Stimulated activated CD4-positive, alpha-beta T cell treated with anti-CD3 and anti-CD28 coated beads, TNF-alpha, amount 100 ng/mL, for 4 hours (primary cell): ENCODE measurements around the gene SAFB2.
"Not testable (repeated sequence)": the region's sequence is repeated elsewhere in the genome, so short reads cannot be mapped to it uniquely, and the experiment has no call there.

Source experiments
- DNase-seq, 3 experiments: peaks; one replicate each; pipeline ENCODE4 v3.0.0-alpha.2; 2020; ENCODE audit warnings: low read depth in 3 of 3

The SAFB2 gene

GRCh38 chr19:5632657-5633056 is 10.1 kb upstream of the SAFB2 start:
- DNase-seq = no peak

- DNase-seq = no peak
Observed at GRCh38 chr19:5632241-5632612, 9.7 kb upstream of the SAFB2 start.

GRCh38 chr19:5631567-5632240 is 9.1 kb upstream of the SAFB2 start:
- no peak for DNase-seq

- no peak for DNase-seq
Observed at GRCh38 chr19:5628919-5629481, 6.4 kb upstream of the SAFB2 start.

- DNase-seq = no peak
Observed at GRCh38 chr19:5628461-5628860, 5.9 kb upstream of the SAFB2 start.

GRCh38 chr19:5627395-5627904 is 4.9 kb upstream of the SAFB2 start:
- DNase-seq = peak in 2 of 3 experiments; percentile 6 to 14

GRCh38 chr19:5625641-5626040 is 3.1 kb upstream of the SAFB2 start:
- DNase-seq = no peak

- DNase-seq = no peak
Observed at GRCh38 chr19:5624741-5625278, 2.2 kb upstream of the SAFB2 start.

GRCh38 chr19:5624018-5624663 is 1.6 kb upstream of the SAFB2 start:
- DNase-seq = no peak

- DNase-seq = peak in 2 of 3 experiments; percentile 9 to 11
Observed at GRCh38 chr19:5623397-5624017, 931 bp upstream of the SAFB2 start.

- DNase-seq = peak in 1 of 3 experiments; percentile 13
Observed at GRCh38 chr19:5621945-5622464, 571 bp downstream of the SAFB2 start.

GRCh38 chr19:5621311-5621944 is 1.1 kb downstream of the SAFB2 start:
- no peak for DNase-seq

GRCh38 chr19:5619946-5620345 is 2.6 kb downstream of the SAFB2 start:
- DNase-seq = no peak

- DNase-seq = no peak
Observed at GRCh38 chr19:5618591-5618990, 4.0 kb downstream of the SAFB2 start.

GRCh38 chr19:5617080-5617479 is 5.5 kb downstream of the SAFB2 start:
- DNase-seq = no peak

- DNase-seq = no peak
Observed at GRCh38 chr19:5615756-5616327, 6.7 kb downstream of the SAFB2 start.

GRCh38 chr19:5612891-5613865 is 9.4 kb downstream of the SAFB2 start:
- no peak for DNase-seq

GRCh38 chr19:5609881-5610448 is 12.6 kb downstream of the SAFB2 start:
- no peak for DNase-seq

- not testable (repeated sequence) for DNase-seq
Observed at GRCh38 chr19:5608766-5609165, 13.8 kb downstream of the SAFB2 start.

- no peak for DNase-seq
Observed at GRCh38 chr19:5608291-5608690, 14.3 kb downstream of the SAFB2 start.
